HEK293T (cell line): Measurements from ENCODE around the gene ZBTB7B.
"Not testable (repeated sequence)": the region's sequence is repeated elsewhere in the genome, so short reads cannot be mapped to it uniquely, and the experiment has no call there.

Experiments used
- ARNT ChIP-seq: fragments of 450-650 bp; IDR thresholded peaks from 2 replicates; pipeline ENCODE4 v1.6.1; 2017; ENCODE audit warnings: mild to moderate bottlenecking
- BHLHE40 ChIP-seq: fragments of 450-650 bp; IDR thresholded peaks from 2 replicates; pipeline ENCODE4 v1.6.1; 2016; ENCODE audit warnings: mild to moderate bottlenecking, moderate library complexity, borderline replicate concordance
- CTBP1 ChIP-seq: fragments of 450-650 bp; IDR thresholded peaks from 2 replicates; pipeline ENCODE4 v1.6.1; 2016; ENCODE audit warnings: borderline replicate concordance
- ELF4 ChIP-seq: fragments of 450-650 bp; IDR thresholded peaks from 2 replicates; pipeline ENCODE4 v1.6.1; 2017; ENCODE audit warnings: antibody characterized with exemption
- FOXA1 ChIP-seq: fragments of 450-650 bp; IDR thresholded peaks from 2 replicates; pipeline ENCODE4 v1.6.1; 2016; ENCODE audit warnings: mild to moderate bottlenecking
- FOXK2 ChIP-seq: fragments of 450-650 bp; IDR thresholded peaks from 2 replicates; pipeline ENCODE4 v1.6.1; 2016; ENCODE audit warnings: mild to moderate bottlenecking
- FOXM1 ChIP-seq: fragments of 450-650 bp; IDR thresholded peaks from 2 replicates; pipeline ENCODE4 v1.6.1; 2017; ENCODE audit warnings: mild to moderate bottlenecking, borderline replicate concordance
- HDGF ChIP-seq: fragments of 450-650 bp; IDR thresholded peaks from 2 replicates; pipeline ENCODE4 v1.6.1; 2017; ENCODE audit warnings: antibody characterized with exemption, borderline replicate concordance
- PKNOX1 ChIP-seq: fragments of 450-650 bp; IDR thresholded peaks from 2 replicates; pipeline ENCODE4 v1.6.1; 2016
- SP1 ChIP-seq: fragments of 450-650 bp; IDR thresholded peaks from 2 replicates; pipeline ENCODE4 v1.6.1; 2017
- TARDBP ChIP-seq: fragments of 450-650 bp; IDR thresholded peaks from 2 replicates; pipeline ENCODE4 v1.6.1; 2016

DNA sequence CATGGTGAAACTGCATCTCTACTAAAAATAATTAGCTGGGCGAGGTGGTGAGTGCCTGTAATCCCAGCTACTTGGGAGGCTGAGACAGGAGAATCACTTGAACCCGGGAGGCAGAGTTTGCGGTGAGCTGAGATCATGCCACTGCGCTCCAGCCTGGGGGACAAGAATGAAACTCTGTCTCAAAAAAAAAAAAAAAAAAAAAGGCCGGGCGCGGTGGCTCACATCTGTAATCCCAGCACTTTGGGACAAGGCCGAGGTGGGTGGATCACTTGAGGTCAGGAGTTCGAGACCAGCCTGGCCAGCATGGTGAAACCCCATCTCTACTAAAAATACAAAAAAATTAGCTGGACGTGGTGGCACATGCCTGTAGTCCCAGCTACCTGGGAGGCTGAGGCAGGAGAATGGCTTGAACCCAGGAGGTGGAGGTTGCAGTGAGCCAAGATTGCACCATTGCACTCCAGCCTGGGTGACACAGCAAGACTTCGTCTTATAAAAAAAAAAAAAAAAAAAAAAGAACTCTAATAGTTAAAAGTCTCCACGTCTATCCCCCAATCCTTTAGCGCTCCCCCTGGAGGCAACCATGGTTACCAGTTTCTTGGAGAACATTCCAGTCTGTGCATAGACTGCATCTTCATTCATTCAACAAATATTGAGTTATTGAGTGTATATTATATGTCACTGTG is 7.2 kb upstream of the ZBTB7B start:
- not testable (repeated sequence) for TF ChIP-seq FOXK2, HDGF, ARNT, FOXM1, TARDBP, CTBP1, FOXA1, ELF4, SP1, BHLHE40, PKNOX1
